ENCODE data around the gene RSKR. TPM values are rescaled to one million over a fixed set of nuclear protein-coding genes. Genes with fewer than 3 reads are reported as not detected.

Gene RSKR
- total RNA-seq, 4 donors from 2014 or later = 6.4 to 12.3 (median 9.7) TPM

DNA sequence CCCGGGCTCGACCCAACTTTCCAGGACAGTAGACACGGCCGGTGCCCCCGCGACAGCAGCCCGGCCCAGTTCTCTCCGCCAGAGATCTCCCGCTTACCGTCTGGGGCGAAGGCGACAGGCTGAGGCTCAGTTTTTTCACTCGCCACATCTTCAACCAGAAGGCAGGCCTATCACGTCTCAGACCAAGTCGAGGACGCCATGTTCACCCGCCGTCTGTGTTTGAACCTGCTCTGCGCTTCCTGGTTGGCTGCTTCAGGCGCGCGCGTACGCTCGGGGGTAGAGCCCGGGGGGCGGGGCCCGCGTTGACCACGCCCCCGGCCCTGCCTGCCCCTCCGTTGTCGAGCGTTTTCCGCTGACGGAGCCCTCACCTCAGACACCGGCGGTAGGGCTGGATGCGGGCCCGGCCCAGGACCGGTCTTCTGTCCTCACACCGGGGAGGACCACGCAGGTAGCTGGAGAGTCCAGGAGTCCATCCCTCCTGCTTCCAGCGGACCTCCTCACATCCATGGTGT is 15.1 kb downstream of the RSKR start, which contains the start of gene SPAG5:
SPAG5 (minus strand) TSS at position 227 of the 512 bp plus-strand sequence; CDS start at position 148, 79 bp downstream.
- TF ChIP-seq, protein P1, sequence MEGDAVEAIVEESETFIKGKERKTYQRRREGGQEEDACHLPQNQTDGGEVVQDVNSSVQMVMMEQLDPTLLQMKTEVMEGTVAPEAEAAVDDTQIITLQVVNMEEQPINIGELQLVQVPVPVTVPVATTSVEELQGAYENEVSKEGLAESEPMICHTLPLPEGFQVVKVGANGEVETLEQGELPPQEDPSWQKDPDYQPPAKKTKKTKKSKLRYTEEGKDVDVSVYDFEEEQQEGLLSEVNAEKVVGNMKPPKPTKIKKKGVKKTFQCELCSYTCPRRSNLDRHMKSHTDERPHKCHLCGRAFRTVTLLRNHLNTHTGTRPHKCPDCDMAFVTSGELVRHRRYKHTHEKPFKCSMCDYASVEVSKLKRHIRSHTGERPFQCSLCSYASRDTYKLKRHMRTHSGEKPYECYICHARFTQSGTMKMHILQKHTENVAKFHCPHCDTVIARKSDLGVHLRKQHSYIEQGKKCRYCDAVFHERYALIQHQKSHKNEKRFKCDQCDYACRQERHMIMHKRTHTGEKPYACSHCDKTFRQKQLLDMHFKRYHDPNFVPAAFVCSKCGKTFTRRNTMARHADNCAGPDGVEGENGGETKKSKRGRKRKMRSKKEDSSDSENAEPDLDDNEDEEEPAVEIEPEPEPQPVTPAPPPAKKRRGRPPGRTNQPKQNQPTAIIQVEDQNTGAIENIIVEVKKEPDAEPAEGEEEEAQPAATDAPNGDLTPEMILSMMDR (IDR thresholded peaks at IDR 0.05; ENCODE audit: low read depth) = no peak

DNA sequence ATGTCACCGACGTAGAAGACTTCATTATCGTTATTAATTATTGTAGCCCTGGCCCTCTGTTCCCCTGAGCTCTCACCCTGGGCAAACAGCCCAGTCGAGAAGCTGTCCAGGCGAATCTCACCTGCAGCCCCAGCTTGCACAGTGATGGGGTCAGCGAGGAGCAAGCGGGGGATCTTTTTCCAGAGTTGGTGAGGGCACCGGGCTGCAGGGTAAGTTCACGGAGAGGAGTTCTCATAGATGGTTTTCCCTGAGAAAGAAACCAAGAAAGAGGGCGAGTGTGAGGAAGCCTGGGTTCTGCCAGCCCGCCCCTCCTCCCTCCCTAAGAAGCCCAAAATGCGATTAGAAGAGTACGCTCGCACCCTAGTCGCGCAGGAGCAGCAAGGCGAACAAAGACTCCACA is 15.6 kb downstream of the RSKR start:
- TF ChIP-seq, protein P1 (IDR thresholded peaks at IDR 0.05; ENCODE audit: low read depth) = no peak

DNA sequence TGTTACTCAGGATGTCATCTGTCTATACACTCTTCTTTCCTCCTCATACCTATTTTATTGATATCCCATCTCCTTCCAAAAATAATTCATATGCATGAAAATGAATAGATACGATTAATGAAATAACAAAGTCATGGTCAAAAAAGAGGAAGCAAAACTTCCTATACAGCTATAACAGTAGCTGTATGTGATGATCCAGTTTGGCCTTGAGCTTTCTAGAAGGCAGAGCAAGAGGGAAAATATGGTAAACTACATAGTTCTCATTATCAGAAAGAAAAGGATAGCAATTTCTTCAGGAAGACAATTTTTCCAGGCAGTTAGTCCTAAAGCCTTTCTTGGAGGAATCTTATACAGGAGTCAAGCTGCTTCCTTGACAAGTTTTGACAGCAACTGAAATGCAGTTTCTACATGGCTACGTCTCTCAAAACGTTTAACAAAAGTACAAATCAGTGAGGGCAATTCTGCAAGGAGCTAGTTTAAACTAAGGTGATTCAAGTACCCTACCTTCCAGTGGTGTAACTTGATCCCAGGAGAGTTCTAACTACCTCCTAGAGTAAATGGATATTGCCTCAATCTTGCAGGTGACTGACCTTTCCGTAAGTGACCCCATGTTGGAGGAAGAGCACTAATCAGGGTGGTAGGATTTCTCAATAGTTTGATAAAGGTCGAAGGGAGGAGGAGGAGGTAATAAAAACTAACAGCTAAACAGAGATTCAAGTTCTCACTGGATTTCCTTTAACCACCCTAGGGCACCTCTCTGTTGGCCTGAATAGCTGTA is 16.2 kb downstream of the RSKR start:
- TF ChIP-seq, protein P1 (IDR thresholded peaks at IDR 0.05; ENCODE audit: low read depth) = no peak

DNA sequence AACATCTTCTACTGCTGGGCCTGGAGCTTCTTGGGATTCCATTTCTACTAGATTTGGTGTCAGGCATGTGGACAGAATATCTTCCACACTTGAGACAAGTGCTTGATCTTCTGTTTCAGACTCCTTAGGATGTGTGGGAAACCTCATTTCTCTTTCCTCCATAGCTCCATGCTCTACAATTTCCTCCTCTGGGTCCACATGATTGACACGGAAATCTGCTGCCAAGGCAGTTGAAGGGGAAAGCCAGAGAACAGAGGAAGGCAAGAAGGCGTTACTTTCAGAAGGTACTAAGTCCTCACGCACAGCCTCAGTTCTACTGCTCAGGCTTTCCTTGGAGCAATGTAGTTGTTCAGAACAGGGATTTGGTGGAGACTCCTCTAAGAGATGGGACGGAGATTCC is 21.7 kb downstream of the RSKR start:
- TF ChIP-seq, protein P1 (IDR thresholded peaks at IDR 0.05; ENCODE audit: low read depth) = no peak

DNA sequence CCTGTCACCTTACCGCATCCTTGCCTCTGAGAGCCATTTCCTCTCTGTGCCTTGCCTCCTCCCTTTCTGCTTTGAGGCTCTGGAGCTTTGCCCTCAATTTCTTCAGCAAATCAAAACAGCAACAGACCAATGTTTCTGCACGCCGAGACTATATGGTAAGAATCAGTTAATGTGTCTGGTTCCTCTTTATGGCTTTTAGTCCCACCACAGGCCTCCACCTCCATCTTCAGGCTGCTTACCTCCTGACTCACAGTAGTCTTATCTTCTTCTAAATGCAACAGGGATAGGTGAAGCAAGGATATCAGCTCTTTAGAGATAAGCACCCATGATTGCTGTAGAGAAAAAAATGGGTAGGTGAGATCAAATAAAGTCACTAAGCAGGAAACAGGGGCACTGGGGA is 28.1 kb downstream of the RSKR start:
- TF ChIP-seq, protein P1 (IDR thresholded peaks at IDR 0.05; ENCODE audit: low read depth) = no peak

DNA sequence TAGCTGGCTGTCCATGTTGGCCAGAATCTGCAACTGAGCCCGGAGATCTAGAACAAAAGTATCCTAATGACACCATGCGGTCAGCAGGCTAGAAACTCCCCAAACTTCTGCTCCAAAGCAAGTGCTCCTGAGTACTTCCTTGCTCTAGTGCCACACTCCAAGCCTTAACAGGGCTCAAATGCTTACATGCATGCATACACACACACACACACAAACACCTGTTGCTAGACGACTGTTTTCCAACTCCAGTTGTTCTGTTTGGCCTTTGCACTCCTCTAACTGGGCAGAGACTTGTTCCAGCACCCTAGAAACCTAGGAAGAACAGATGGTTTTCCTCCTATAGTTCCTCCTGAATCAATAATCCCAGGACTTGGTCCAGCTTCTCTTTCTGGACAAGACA is 29.6 kb downstream of the RSKR start:
- TF ChIP-seq, protein P1 (IDR thresholded peaks at IDR 0.05; ENCODE audit: low read depth) = no peak

DNA sequence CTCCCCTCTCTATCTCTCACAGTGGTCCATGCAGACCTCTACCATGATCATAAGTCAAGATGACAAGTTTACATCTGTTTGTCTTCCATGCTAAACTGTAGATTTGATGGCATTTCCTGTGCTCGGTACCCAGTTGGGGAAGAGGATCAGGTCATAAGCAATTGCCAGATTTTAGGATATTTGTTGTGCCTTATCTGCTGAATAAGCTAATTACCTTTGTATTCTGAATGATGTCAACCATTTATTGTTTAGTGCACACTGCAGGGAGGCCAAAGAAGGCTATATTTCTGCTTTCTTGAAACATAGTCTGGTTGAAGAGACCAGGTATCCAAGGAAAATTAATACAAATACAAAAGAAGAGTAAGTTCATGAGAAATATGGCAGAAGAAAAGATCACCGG is 31.5 kb downstream of the RSKR start:
- TF ChIP-seq, protein P1 (IDR thresholded peaks at IDR 0.05; ENCODE audit: low read depth) = no peak

All from subcutaneous adipose tissue (tissue), 4 donors.